ENCODE measurements around the gene CEP152. TPM values are rescaled to one million over a fixed set of nuclear protein-coding genes. Genes with fewer than 3 reads are reported as not detected.
A peak's percentile ranks its signal among the peaks of the same experiment; 100 is the strongest.

Gene CEP152
- polyA plus RNA-seq, 6 donors from 2014 or later, result 2.6 to 9.3 (median 4.8) TPM

GRCh38 chr15:48833526-48834239, 22.8 kb upstream of the CEP152 start:
- Mint-ChIP-seq H3K4me1 (no peaks in the 10 kb centered on the region), H3K4me3 (no peak overlapping the region), H3K27ac (no peak overlapping the region), H3K27me3 (peaks cover 24 to 38% (median 30%) of the 10 kb centered on the region in 3 donors), H3K36me3 (peaks cover 8 to 19% of the 10 kb centered on the region in 2 donors), H3K9me3 (peaks cover 9 to 31% (median 23%) of the 10 kb centered on the region in 7 donors)
- no peak for ATAC-seq (ENCODE audit: low read depth in 2 of 2)
- DNase-seq, result no peak

- no peaks in the 10 kb centered on the region for H3K4me1 Mint-ChIP-seq
- no peak for DNase-seq
- H3K27ac Mint-ChIP-seq, result peak overlapping the region in 2 of 6 donors; percentile 23 to 58
- peaks cover 27 to 39% (median 30%) of the 10 kb centered on the region in 3 donors for H3K27me3 Mint-ChIP-seq
- peaks cover 9 to 31% (median 23%) of the 10 kb centered on the region in 7 donors for H3K9me3 Mint-ChIP-seq
- no peak for ATAC-seq (ENCODE audit: low read depth in 2 of 2)
- peaks cover 8 to 19% of the 10 kb centered on the region in 2 donors for H3K36me3 Mint-ChIP-seq
- H3K4me3 Mint-ChIP-seq, result no peak overlapping the region
Observed at GRCh38 chr15:48832648-48833047, 21.8 kb upstream of the CEP152 start.

- Mint-ChIP-seq H3K4me1 (no peaks in the 10 kb centered on the region), H3K4me3 (no peak overlapping the region), H3K36me3 (peaks cover 5 to 19% of the 10 kb centered on the region in 2 donors), H3K27ac (no peak overlapping the region), H3K27me3 (peaks cover 16 to 26% (median 17%) of the 10 kb centered on the region in 3 donors), H3K9me3 (peaks cover 9 to 28% (median 20%) of the 10 kb centered on the region in 7 donors)
- DNase-seq, result no peak
- no peak for ATAC-seq (ENCODE audit: low read depth in 2 of 2)
Observed at GRCh38 chr15:48828906-48829305, 18.0 kb upstream of the CEP152 start.

GRCh38 chr15:48828471-48828870, 17.6 kb upstream of the CEP152 start:
- peaks cover 14 to 26% (median 14%) of the 10 kb centered on the region in 3 donors for H3K27me3 Mint-ChIP-seq
- H3K36me3 Mint-ChIP-seq, result peaks cover under 1 to 16% of the 10 kb centered on the region in 2 donors
- DNase-seq (no peak), ATAC-seq (ENCODE audit: low read depth in 2 of 2) (no peak)
- H3K4me3 Mint-ChIP-seq, result no peak overlapping the region
- no peak overlapping the region for H3K27ac Mint-ChIP-seq
- H3K9me3 Mint-ChIP-seq, result peaks cover 9 to 23% (median 18%) of the 10 kb centered on the region in 7 donors
- no peaks in the 10 kb centered on the region for H3K4me1 Mint-ChIP-seq

GRCh38 chr15:48825075-48825474, 14.2 kb upstream of the CEP152 start:
- DNase-seq, result no peak
- peaks cover 0 to 8% of the 10 kb centered on the region in 2 donors for H3K36me3 Mint-ChIP-seq
- no peak overlapping the region for H3K4me3 Mint-ChIP-seq
- peaks cover 0 to 5% (median 0%) of the 10 kb centered on the region in 7 donors for H3K9me3 Mint-ChIP-seq
- H3K27ac Mint-ChIP-seq, result no peak overlapping the region
- no peaks in the 10 kb centered on the region for H3K4me1 Mint-ChIP-seq
- no peak for ATAC-seq (ENCODE audit: low read depth in 2 of 2)
- peaks cover 7 to 19% (median 17%) of the 10 kb centered on the region in 3 donors for H3K27me3 Mint-ChIP-seq

GRCh38 chr15:48823706-48824105, 12.8 kb upstream of the CEP152 start:
- H3K9me3 Mint-ChIP-seq, result peaks cover 0 to 5% (median 0%) of the 10 kb centered on the region in 7 donors
- DNase-seq (no peak), ATAC-seq (ENCODE audit: low read depth in 2 of 2) (no peak)
- H3K36me3 Mint-ChIP-seq, result peaks cover 0 to 8% of the 10 kb centered on the region in 2 donors
- H3K4me3 Mint-ChIP-seq, result no peak overlapping the region
- no peak overlapping the region for H3K27ac Mint-ChIP-seq
- H3K27me3 Mint-ChIP-seq, result peaks cover 7 to 18% (median 11%) of the 10 kb centered on the region in 3 donors
- H3K4me1 Mint-ChIP-seq, result no peaks in the 10 kb centered on the region

- no peak overlapping the region for H3K27ac Mint-ChIP-seq
- H3K4me1 Mint-ChIP-seq, result no peaks in the 10 kb centered on the region
- H3K4me3 Mint-ChIP-seq, result no peak overlapping the region
- peaks cover 7 to 18% (median 10%) of the 10 kb centered on the region in 3 donors for H3K27me3 Mint-ChIP-seq
- DNase-seq, result no peak
- peaks cover 0 to 8% of the 10 kb centered on the region in 2 donors for H3K36me3 Mint-ChIP-seq
- peaks cover 0 to 5% (median 0%) of the 10 kb centered on the region in 7 donors for H3K9me3 Mint-ChIP-seq
- ATAC-seq (ENCODE audit: low read depth in 2 of 2), result no peak
Observed at GRCh38 chr15:48823237-48823636, 12.4 kb upstream of the CEP152 start.

- DNase-seq, result no peak
- H3K36me3 Mint-ChIP-seq, result no peaks in the 10 kb centered on the region
- H3K4me1 Mint-ChIP-seq, result peaks cover 14 to 19% (median 18%) of the 10 kb centered on the region in 3 donors
- ATAC-seq (ENCODE audit: low read depth in 2 of 2), result no peak
- H3K27me3 Mint-ChIP-seq, result peaks cover 9 to 22% (median 13%) of the 10 kb centered on the region in 3 donors
- H3K27ac Mint-ChIP-seq, result no peak overlapping the region
- H3K4me3 Mint-ChIP-seq, result peak overlapping the region in 1 of 8 donors; percentile 31
- H3K9me3 Mint-ChIP-seq, result no peaks in the 10 kb centered on the region
Observed at GRCh38 chr15:48814286-48814685, 3.4 kb upstream of the CEP152 start.

- no peak for DNase-seq
- peaks cover 9 to 22% (median 13%) of the 10 kb centered on the region in 3 donors for H3K27me3 Mint-ChIP-seq
- no peaks in the 10 kb centered on the region for H3K9me3 Mint-ChIP-seq
- H3K4me3 Mint-ChIP-seq, result peak overlapping the region; percentile 91 to 97 (median 95)
- peak overlapping the region in 5 of 6 donors; percentile 6 to 87 (median 73) for H3K27ac Mint-ChIP-seq
- no peaks in the 10 kb centered on the region for H3K36me3 Mint-ChIP-seq
- peaks cover 20 to 26% (median 25%) of the 10 kb centered on the region in 3 donors for H3K4me1 Mint-ChIP-seq
- no peak for ATAC-seq (ENCODE audit: low read depth in 2 of 2)
Observed at GRCh38 chr15:48811325-48811958, 573 bp upstream of the CEP152 start.

- DNase-seq (no peak), ATAC-seq (ENCODE audit: low read depth in 2 of 2) (no peak)
- no peaks in the 10 kb centered on the region for H3K9me3 Mint-ChIP-seq
- peak overlapping the region in 1 of 6 donors; percentile 1 for H3K27ac Mint-ChIP-seq
- no peaks in the 10 kb centered on the region for H3K27me3 Mint-ChIP-seq
- no peak overlapping the region for H3K4me3 Mint-ChIP-seq
- H3K36me3 Mint-ChIP-seq, result peaks cover 0 to 10% of the 10 kb centered on the region in 2 donors
- H3K4me1 Mint-ChIP-seq, result peaks cover 23 to 26% (median 26%) of the 10 kb centered on the region in 3 donors
Observed at GRCh38 chr15:48806151-48806550, 4.7 kb downstream of the CEP152 start.

GRCh38 chr15:48805591-48805990, 5.3 kb downstream of the CEP152 start:
- Mint-ChIP-seq H3K4me1 (peaks cover 23 to 28% (median 27%) of the 10 kb centered on the region in 3 donors), H3K4me3 (no peak overlapping the region), H3K36me3 (peaks cover 0 to 10% of the 10 kb centered on the region in 2 donors), H3K27ac (no peak overlapping the region), H3K27me3 (no peaks in the 10 kb centered on the region), H3K9me3 (no peaks in the 10 kb centered on the region)
- DNase-seq (no peak), ATAC-seq (ENCODE audit: low read depth in 2 of 2) (no peak)

GRCh38 chr15:48803877-48804276, 7.0 kb downstream of the CEP152 start:
- no peak overlapping the region for H3K27ac Mint-ChIP-seq
- no peak overlapping the region for H3K4me3 Mint-ChIP-seq
- ATAC-seq (ENCODE audit: low read depth in 2 of 2), result no peak
- DNase-seq, result no peak
- no peaks in the 10 kb centered on the region for H3K9me3 Mint-ChIP-seq
- H3K27me3 Mint-ChIP-seq, result no peaks in the 10 kb centered on the region
- H3K4me1 Mint-ChIP-seq, result peaks cover 17 to 19% (median 18%) of the 10 kb centered on the region in 3 donors
- peaks cover 0 to 10% of the 10 kb centered on the region in 2 donors for H3K36me3 Mint-ChIP-seq

- no peaks in the 10 kb centered on the region for H3K9me3 Mint-ChIP-seq
- ATAC-seq (ENCODE audit: low read depth in 2 of 2) (no peak), DNase-seq (no peak)
- peaks cover 17 to 19% (median 18%) of the 10 kb centered on the region in 3 donors for H3K4me1 Mint-ChIP-seq
- H3K36me3 Mint-ChIP-seq, result peaks cover 0 to 10% of the 10 kb centered on the region in 2 donors
- H3K4me3 Mint-ChIP-seq, result no peak overlapping the region
- H3K27me3 Mint-ChIP-seq, result no peaks in the 10 kb centered on the region
- H3K27ac Mint-ChIP-seq, result no peak overlapping the region
Observed at GRCh38 chr15:48802867-48803266, 8.0 kb downstream of the CEP152 start.

- Mint-ChIP-seq H3K27me3 (no peaks in the 10 kb centered on the region), H3K27ac (no peak overlapping the region), H3K4me1 (peaks cover 17 to 24% (median 22%) of the 10 kb centered on the region in 3 donors), H3K9me3 (no peaks in the 10 kb centered on the region), H3K4me3 (no peak overlapping the region), H3K36me3 (peaks cover 0 to 12% of the 10 kb centered on the region in 2 donors)
- no peak for DNase-seq
- no peak for ATAC-seq (ENCODE audit: low read depth in 2 of 2)
Observed at GRCh38 chr15:48802257-48802656, 8.6 kb downstream of the CEP152 start.

Data from naive B cell (primary cell).